CD14-positive monocyte (primary cell): ENCODE measurements around the gene GPATCH4. TPM values are rescaled to one million over a fixed set of nuclear protein-coding genes. Genes with fewer than 3 reads are reported as not detected.

Source experiments
- DNase-seq, 3 donors: peaks; one replicate each; pipeline ENCODE4 v3.0.0-alpha.2; 2011 to 2022
- H2AFZ ChIP-seq: 2 replicates; pipeline ENCODE4 v1.6.0; 2012; ENCODE audit warnings: mild to moderate bottlenecking, low read depth, low read length, inconsistent platforms; ENCODE audit not compliant: insufficient read depth, poor library complexity, severe bottlenecking
- H3K27ac ChIP-seq, 2 donors: 1 replicate in 1 of 2; 2 replicates in 1 of 2; pipeline ENCODE4 v1.5.1; 2012 to 2013; ENCODE audit warnings: low read length in 2 of 2, control low read depth in 1 of 2, inconsistent platforms in 1 of 2, low read depth in 1 of 2, mild to moderate bottlenecking in 1 of 2
- H3K27me3 ChIP-seq, 2 donors: one replicate each; pipeline versions ENCODE4 v1.6.0 to v1.6.1; 2011 to 2013; ENCODE audit warnings: low read length in 2 of 2; ENCODE audit not compliant: control insufficient read depth in 2 of 2, insufficient read depth in 2 of 2
- H3K36me3 ChIP-seq, 2 donors: replicated peaks in 1 of 2; 1 replicate in 1 of 2; 2 replicates in 1 of 2; pipeline versions ENCODE4 v1.5.1 to v1.6.1; 2012 to 2013; ENCODE audit warnings: low read length in 2 of 2, control low read depth in 1 of 2, inconsistent platforms in 1 of 2, mild to moderate bottlenecking in 1 of 2; ENCODE audit not compliant: insufficient read depth in 2 of 2, control insufficient read depth in 1 of 2
- H3K4me1 ChIP-seq, 2 donors: 1 replicate in 1 of 2; 2 replicates in 1 of 2; pipeline versions ENCODE4 v1.5.1 to v1.6.1; 2012 to 2013; ENCODE audit warnings: low read length in 2 of 2, control low read depth in 1 of 2, inconsistent platforms in 1 of 2, mild to moderate bottlenecking in 1 of 2, moderate library complexity in 1 of 2; ENCODE audit not compliant: insufficient read depth in 2 of 2, control insufficient read depth in 1 of 2
- H3K4me2 ChIP-seq: replicated peaks from 2 replicates; pipeline ENCODE3; 2012; ENCODE audit warnings: low read length, moderate library complexity, mild to moderate bottlenecking; ENCODE audit not compliant: poor library complexity, severe bottlenecking; ENCODE audit errors: extremely low read depth
- H3K4me3 ChIP-seq, 3 experiments: fragments of 200-600 bp in 1 of 3; sonication (generic) in 1 of 3; replicated peaks in 1 of 3; 1 replicate in 2 of 3; 2 replicates in 1 of 3; pipeline ENCODE4 v1.5.1; 2011 to 2013; ENCODE audit warnings: low read length in 3 of 3, mild to moderate bottlenecking in 3 of 3, control low read depth in 2 of 3, low read depth in 2 of 3, inconsistent platforms in 1 of 3, moderate library complexity in 1 of 3
- H3K79me2 ChIP-seq: 2 replicates; pipeline ENCODE4 v1.6.0; 2012; ENCODE audit warnings: mild to moderate bottlenecking, control low read depth, inconsistent platforms, low read length, moderate library complexity; ENCODE audit not compliant: insufficient read depth
- H3K9ac ChIP-seq: 2 replicates; pipeline ENCODE4 v1.6.0; 2017; ENCODE audit warnings: low read length, mild to moderate bottlenecking; ENCODE audit not compliant: insufficient read depth, poor library complexity, severe bottlenecking
- H3K9me3 ChIP-seq, 2 donors: replicated peaks in 1 of 2; 1 replicate in 1 of 2; 2 replicates in 1 of 2; pipeline versions ENCODE4 v1.5.1 to v1.6.1; 2012 to 2013; ENCODE audit warnings: low read length in 2 of 2, control low read depth in 1 of 2; ENCODE audit not compliant: control insufficient read depth in 1 of 2, insufficient read depth in 1 of 2
- H4K20me1 ChIP-seq: 2 replicates; pipeline ENCODE4 v1.6.0; 2012; ENCODE audit warnings: mild to moderate bottlenecking, low read length, control low read depth, moderate library complexity; ENCODE audit not compliant: insufficient read depth
- H3K27ac Mint-ChIP-seq, 7 donors: one replicate each; pipeline ENCODE4 v1.8.0; 2020; ENCODE audit warnings: mild to moderate bottlenecking in 7 of 7, mixed read lengths in 7 of 7, moderate library complexity in 6 of 7, inconsistent platforms in 2 of 7
- H3K27me3 Mint-ChIP-seq, 3 donors: one replicate each; pipeline ENCODE4 v1.8.0; 2021 to 2022; ENCODE audit warnings: low read depth in 3 of 3, mild to moderate bottlenecking in 3 of 3, mixed read lengths in 3 of 3, moderate library complexity in 3 of 3, inconsistent platforms in 1 of 3
- H3K36me3 Mint-ChIP-seq, 2 donors: one replicate each; pipeline ENCODE4 v1.8.0; 2020; ENCODE audit warnings: mixed read lengths in 2 of 2, inconsistent platforms in 1 of 2, mild to moderate bottlenecking in 1 of 2
- H3K4me1 Mint-ChIP-seq: one replicate; pipeline ENCODE4 v1.8.0; 2020; ENCODE audit warnings: mild to moderate bottlenecking, mixed read lengths
- H3K4me3 Mint-ChIP-seq, 2 donors: one replicate each; pipeline ENCODE4 v1.8.0; 2020; ENCODE audit warnings: mild to moderate bottlenecking in 2 of 2, mixed read lengths in 2 of 2, moderate library complexity in 1 of 2
- H3K9me3 Mint-ChIP-seq, 7 donors: one replicate each; pipeline ENCODE4 v1.8.0; 2020 to 2022; ENCODE audit warnings: mixed read lengths in 7 of 7, mild to moderate bottlenecking in 6 of 7, moderate library complexity in 6 of 7, inconsistent platforms in 2 of 7
- WGBS: methylation state at CpG from one replicate; pipeline ENCODE4 v1.1.5; 2013; ENCODE audit warnings: missing lambda C conversion rate; ENCODE audit not compliant: insufficient coverage; 5-methylcytosine and 5-hydroxymethylcytosine counted together
- intact Hi-C, 2 donors: fragments of 100-400 bp; cut with micrococcal nuclease; formaldehyde crosslinking; loops; one replicate each; pipeline versions ENCODE4 v1.15.0 to v1.15.1; 2023
- polyA plus RNA-seq, 3 donors: library from polyadenylated mRNA; depleted of rRNA in 1 of 3; unstranded in 2 of 3; stranded (reverse) in 1 of 3; fragments of 300-500 nt in 2 of 3; fragments of >200 nt in 1 of 3; fragmentation: Illumina TruSeq in 2 of 3; gene quantifications; 1 replicate in 2 of 3; 2 replicates in 1 of 3; pipeline ENCODE4 v1.2.3, GENCODE V29; 2012 to 2021
- TF ChIP-seq, protein P1 (sequence below): fragments of 200-600 bp; IDR thresholded peaks from one replicate; pipeline ENCODE4 v1.8.0; 2022; ENCODE audit warnings: antibody characterized with exemption, mild to moderate bottlenecking

Gene GPATCH4
- polyA plus RNA-seq, 3 donors = 2.6 to 5.3 (median 4.9) TPM

GRCh38 chr1:156629823-156630449 lies 28.7 kb upstream of the GPATCH4 start:
- Histone ChIP-seq H3K27ac (no peak overlapping the region), H3K4me2 (no peak overlapping the region), H3K4me1 (peaks cover 7 to 10% of the 10 kb centered on the region in 2 donors), H4K20me1 (no peaks in the 10 kb centered on the region), H3K27me3 (peaks cover 43 to 70% of the 10 kb centered on the region in 2 donors), H3K36me3 (no peaks in the 10 kb centered on the region), H3K79me2 (no peaks in the 10 kb centered on the region), H3K9me3 (no peaks in the 10 kb centered on the region), H3K9ac (no peak overlapping the region), H2AFZ (no peak overlapping the region), H3K4me3 (no peak overlapping the region)
- H3K4me3 Mint-ChIP-seq = peak overlapping the region in 1 of 2 donors; percentile 48
- intact Hi-C loops = loop anchor here (5.0 to 10.0 kb wide), 4 partner anchors 45 to 97 kb away; partner anchors contain the start of genes NES (in 2 of the 2), ISG20L2 (in 1 of the 2) and METTL25B (in 1 of the 2)
- peaks cover 57 to 82% (median 70%) of the 10 kb centered on the region in 3 donors for H3K27me3 Mint-ChIP-seq
- TF ChIP-seq, protein P1, sequence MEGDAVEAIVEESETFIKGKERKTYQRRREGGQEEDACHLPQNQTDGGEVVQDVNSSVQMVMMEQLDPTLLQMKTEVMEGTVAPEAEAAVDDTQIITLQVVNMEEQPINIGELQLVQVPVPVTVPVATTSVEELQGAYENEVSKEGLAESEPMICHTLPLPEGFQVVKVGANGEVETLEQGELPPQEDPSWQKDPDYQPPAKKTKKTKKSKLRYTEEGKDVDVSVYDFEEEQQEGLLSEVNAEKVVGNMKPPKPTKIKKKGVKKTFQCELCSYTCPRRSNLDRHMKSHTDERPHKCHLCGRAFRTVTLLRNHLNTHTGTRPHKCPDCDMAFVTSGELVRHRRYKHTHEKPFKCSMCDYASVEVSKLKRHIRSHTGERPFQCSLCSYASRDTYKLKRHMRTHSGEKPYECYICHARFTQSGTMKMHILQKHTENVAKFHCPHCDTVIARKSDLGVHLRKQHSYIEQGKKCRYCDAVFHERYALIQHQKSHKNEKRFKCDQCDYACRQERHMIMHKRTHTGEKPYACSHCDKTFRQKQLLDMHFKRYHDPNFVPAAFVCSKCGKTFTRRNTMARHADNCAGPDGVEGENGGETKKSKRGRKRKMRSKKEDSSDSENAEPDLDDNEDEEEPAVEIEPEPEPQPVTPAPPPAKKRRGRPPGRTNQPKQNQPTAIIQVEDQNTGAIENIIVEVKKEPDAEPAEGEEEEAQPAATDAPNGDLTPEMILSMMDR = no peak
- no CpG with 5 or more reads among the region's 8 CpGs for WGBS
- H3K36me3 Mint-ChIP-seq = peaks cover 0 to 2% of the 10 kb centered on the region in 2 donors
- peaks cover 6% of the 10 kb centered on the region for H3K4me1 Mint-ChIP-seq
- DNase-seq = no peak
- no peak overlapping the region for H3K27ac Mint-ChIP-seq
- peaks cover 0 to 5% (median 2%) of the 10 kb centered on the region in 7 donors for H3K9me3 Mint-ChIP-seq

GRCh38 chr1:156627313-156627880 lies 26.1 kb upstream of the GPATCH4 start:
- no peak overlapping the region for H2AFZ ChIP-seq
- peak overlapping the region in 1 of 2 donors; percentile 48 for H3K4me3 Mint-ChIP-seq
- H3K4me1 Mint-ChIP-seq = peaks cover 10% of the 10 kb centered on the region
- H4K20me1 ChIP-seq = no peaks in the 10 kb centered on the region
- no peak overlapping the region for H3K4me3 ChIP-seq
- 100% methylated on average over 1 of the region's 2 CpGs for WGBS
- no peak overlapping the region for H3K9ac ChIP-seq
- peaks cover 0 to 8% of the 10 kb centered on the region in 2 donors for H3K9me3 ChIP-seq
- intact Hi-C loops = loop anchor here (2.0 to 10.0 kb wide), 5 partner anchors 29 to 100 kb away; partner anchors contain the start of genes NES (in 2 of the 2), ISG20L2 (in 1 of the 2) and METTL25B (in 1 of the 2)
- H3K79me2 ChIP-seq = no peaks in the 10 kb centered on the region
- TF ChIP-seq, protein P1 = peak; percentile 76
- H3K27me3 Mint-ChIP-seq = peaks cover 62 to 91% (median 87%) of the 10 kb centered on the region in 3 donors
- peaks cover 47 to 75% of the 10 kb centered on the region in 2 donors for H3K27me3 ChIP-seq
- peaks cover 0 to 2% of the 10 kb centered on the region in 2 donors for H3K36me3 Mint-ChIP-seq
- H3K36me3 ChIP-seq = no peaks in the 10 kb centered on the region
- H3K4me2 ChIP-seq = no peak overlapping the region
- peak; percentile 16 to 38 (median 37) for DNase-seq
- no peak overlapping the region for H3K27ac ChIP-seq
- peak overlapping the region in 1 of 7 donors; percentile 40 for H3K27ac Mint-ChIP-seq
- H3K9me3 Mint-ChIP-seq = peaks cover 0 to 9% (median 5%) of the 10 kb centered on the region in 7 donors
- peaks cover 14 to 22% of the 10 kb centered on the region in 2 donors for H3K4me1 ChIP-seq
